ENCODE results near the gene NSMCE4A. TPM values are rescaled to one million over a fixed set of nuclear protein-coding genes. Genes with fewer than 3 reads are reported as not detected.
"Not testable (repeated sequence)": the region's sequence is repeated elsewhere in the genome, so short reads cannot be mapped to it uniquely, and the experiment has no call there.

The NSMCE4A gene
- total and polyA plus RNA-seq, 5 donors, result 30.3 to 48.0 (median 38.3) TPM

GRCh38 chr10:122014652-122015248, 39.7 kb upstream of the NSMCE4A start:
- Histone ChIP-seq H3K4me3 (ENCODE audit: low read length) (no peak overlapping the region), H3K27me3 (ENCODE audit: control insufficient read depth, insufficient read depth) (no peaks in the 10 kb centered on the region), H3K4me1 (ENCODE audit: control insufficient read depth, insufficient read depth, low read length) (peaks cover 9% of the 10 kb centered on the region), H3K27ac (ENCODE audit: low read length) (peak overlapping the region; percentile 54), H3K9me3 (ENCODE audit: control insufficient read depth, low read length) (no peaks in the 10 kb centered on the region)
- peak in 1 of 2 donors; percentile 52 for ATAC-seq
- no peak for DNase-seq
- intact Hi-C loops (cut with DNase I), result no loop called here
- 51% methylated on average over 3 of the region's 3 CpGs for WGBS

- Histone ChIP-seq H3K27ac (ENCODE audit: low read length) (peak overlapping the region; percentile 97), H3K4me3 (ENCODE audit: low read length) (no peak overlapping the region), H3K9me3 (ENCODE audit: control insufficient read depth, low read length) (no peaks in the 10 kb centered on the region), H3K27me3 (ENCODE audit: control insufficient read depth, insufficient read depth) (no peaks in the 10 kb centered on the region), H3K4me1 (ENCODE audit: control insufficient read depth, insufficient read depth, low read length) (peaks cover 3% of the 10 kb centered on the region)
- DNase-seq, result no peak
- WGBS, result 54% methylated on average over 8 of the region's 8 CpGs
- ATAC-seq, result peak; percentile 61 to 75
- intact Hi-C loops (cut with DNase I), result no loop called here
Measured at GRCh38 chr10:122013311-122013780, 38.3 kb upstream of the NSMCE4A start.

GRCh38 chr10:122012731-122013130, 37.7 kb upstream of the NSMCE4A start:
- Histone ChIP-seq H3K4me3 (ENCODE audit: low read length) (no peak overlapping the region), H3K9me3 (ENCODE audit: control insufficient read depth, low read length) (no peaks in the 10 kb centered on the region), H3K27ac (ENCODE audit: low read length) (peak overlapping the region; percentile 97), H3K4me1 (ENCODE audit: control insufficient read depth, insufficient read depth, low read length) (peaks cover 3% of the 10 kb centered on the region), H3K27me3 (ENCODE audit: control insufficient read depth, insufficient read depth) (no peaks in the 10 kb centered on the region)
- ATAC-seq (no peak), DNase-seq (no peak)
- intact Hi-C loops (cut with DNase I), result no loop called here
- WGBS, result 73% methylated on average over 5 of the region's 5 CpGs

GRCh38 chr10:122010405-122011050, 35.5 kb upstream of the NSMCE4A start:
- Histone ChIP-seq H3K9me3 (ENCODE audit: control insufficient read depth, low read length) (no peaks in the 10 kb centered on the region), H3K4me1 (ENCODE audit: control insufficient read depth, insufficient read depth, low read length) (peaks cover 3% of the 10 kb centered on the region), H3K27me3 (ENCODE audit: control insufficient read depth, insufficient read depth) (no peaks in the 10 kb centered on the region), H3K27ac (ENCODE audit: low read length) (peak overlapping the region; percentile 11), H3K4me3 (ENCODE audit: low read length) (no peak overlapping the region)
- DNase-seq (no peak), ATAC-seq (no peak)
- whole genome bisulfite sequencing, result 73% methylated on average over 4 of the region's 4 CpGs
- intact Hi-C loops (cut with DNase I), result no loop called here

GRCh38 chr10:122007415-122007814, 32.4 kb upstream of the NSMCE4A start:
- Histone ChIP-seq H3K27me3 (ENCODE audit: control insufficient read depth, insufficient read depth) (no peaks in the 10 kb centered on the region), H3K9me3 (ENCODE audit: control insufficient read depth, low read length) (no peaks in the 10 kb centered on the region), H3K4me3 (ENCODE audit: low read length) (no peak overlapping the region), H3K27ac (ENCODE audit: low read length) (no peak overlapping the region), H3K4me1 (ENCODE audit: control insufficient read depth, insufficient read depth, low read length) (peaks cover 3% of the 10 kb centered on the region)
- intact Hi-C loops (cut with DNase I), result no loop called here
- ATAC-seq (no peak), DNase-seq (no peak)
- 54% methylated on average over 3 of the region's 3 CpGs for WGBS

GRCh38 chr10:122001698-122002097, 26.7 kb upstream of the NSMCE4A start:
- intact Hi-C loops (cut with DNase I), result no loop called here
- no peaks in the 10 kb centered on the region for H3K9me3 ChIP-seq (ENCODE audit: control insufficient read depth, low read length)
- H3K4me1 ChIP-seq (ENCODE audit: control insufficient read depth, insufficient read depth, low read length), result no peaks in the 10 kb centered on the region
- DNase-seq, result no peak
- no peak overlapping the region for H3K4me3 ChIP-seq (ENCODE audit: low read length)
- no peaks in the 10 kb centered on the region for H3K27me3 ChIP-seq (ENCODE audit: control insufficient read depth, insufficient read depth)
- ATAC-seq, result no peak
- 62% methylated on average over 1 of the region's 1 CpG for WGBS
- H3K27ac ChIP-seq (ENCODE audit: low read length), result no peak overlapping the region

GRCh38 chr10:121999301-121999700, 24.3 kb upstream of the NSMCE4A start:
- Histone ChIP-seq H3K27me3 (ENCODE audit: control insufficient read depth, insufficient read depth) (no peaks in the 10 kb centered on the region), H3K9me3 (ENCODE audit: control insufficient read depth, low read length) (no peaks in the 10 kb centered on the region), H3K27ac (ENCODE audit: low read length) (peak overlapping the region; percentile 85), H3K4me3 (ENCODE audit: low read length) (no peak overlapping the region), H3K4me1 (ENCODE audit: control insufficient read depth, insufficient read depth, low read length) (no peaks in the 10 kb centered on the region)
- intact Hi-C loops (cut with DNase I), result no loop called here
- DNase-seq (no peak), ATAC-seq (no peak)
- WGBS, result 75% methylated on average over 4 of the region's 4 CpGs

GRCh38 chr10:121998462-121998861, 23.4 kb upstream of the NSMCE4A start:
- Histone ChIP-seq H3K9me3 (ENCODE audit: control insufficient read depth, low read length) (no peaks in the 10 kb centered on the region), H3K27ac (ENCODE audit: low read length) (peak overlapping the region; percentile 88), H3K4me1 (ENCODE audit: control insufficient read depth, insufficient read depth, low read length) (no peaks in the 10 kb centered on the region), H3K4me3 (ENCODE audit: low read length) (no peak overlapping the region), H3K27me3 (ENCODE audit: control insufficient read depth, insufficient read depth) (no peaks in the 10 kb centered on the region)
- WGBS, result 44% methylated on average over 6 of the region's 6 CpGs
- DNase-seq (no peak), ATAC-seq (peak; percentile 64 to 74)
- intact Hi-C loops (cut with DNase I), result no loop called here

GRCh38 chr10:121994429-121994941, 19.5 kb upstream of the NSMCE4A start:
- H3K4me3 ChIP-seq (ENCODE audit: low read length), result peak overlapping the region; percentile 17
- ATAC-seq (peak; percentile 61 to 74), DNase-seq (peak; percentile 27 to 73 (median 72))
- H3K4me1 ChIP-seq (ENCODE audit: control insufficient read depth, insufficient read depth, low read length), result no peaks in the 10 kb centered on the region
- intact Hi-C loops (cut with DNase I), result no loop called here
- H3K27ac ChIP-seq (ENCODE audit: low read length), result peak overlapping the region; percentile 82
- H3K27me3 ChIP-seq (ENCODE audit: control insufficient read depth, insufficient read depth), result no peaks in the 10 kb centered on the region
- no peaks in the 10 kb centered on the region for H3K9me3 ChIP-seq (ENCODE audit: control insufficient read depth, low read length)
- 31% methylated on average over 10 of the region's 10 CpGs for WGBS

GRCh38 chr10:121991727-121992126, 16.7 kb upstream of the NSMCE4A start:
- H3K27me3 ChIP-seq (ENCODE audit: control insufficient read depth, insufficient read depth); H3K9me3 ChIP-seq (ENCODE audit: control insufficient read depth, low read length); DNase-seq; intact Hi-C loops (cut with DNase I); H3K4me1 ChIP-seq (ENCODE audit: control insufficient read depth, insufficient read depth, low read length); H3K4me3 ChIP-seq (ENCODE audit: low read length); ATAC-seq; H3K27ac ChIP-seq (ENCODE audit: low read length): not testable (repeated sequence)
- WGBS, result 90% methylated on average over 4 of the region's 4 CpGs

GRCh38 chr10:121990015-121990677, 15.1 kb upstream of the NSMCE4A start:
- 68% methylated on average over 9 of the region's 9 CpGs for WGBS
- Histone ChIP-seq H3K4me3 (ENCODE audit: low read length) (no peak overlapping the region), H3K27me3 (ENCODE audit: control insufficient read depth, insufficient read depth) (no peaks in the 10 kb centered on the region), H3K9me3 (ENCODE audit: control insufficient read depth, low read length) (no peaks in the 10 kb centered on the region), H3K27ac (ENCODE audit: low read length) (peak overlapping the region; percentile 47), H3K4me1 (ENCODE audit: control insufficient read depth, insufficient read depth, low read length) (no peaks in the 10 kb centered on the region)
- ATAC-seq, result no peak
- no peak for DNase-seq
- intact Hi-C loops (cut with DNase I), result no loop called here

Data from right cardiac atrium (tissue), 5 donors.